ENCODE measurements around the gene NPDC1. TPM values are rescaled to one million over a fixed set of nuclear protein-coding genes. Genes with fewer than 3 reads are reported as not detected.

NPDC1 gene
- total RNA-seq, 4 donors from 2014 or later: 45.3 to 119 (median 91.5) TPM

DNA sequence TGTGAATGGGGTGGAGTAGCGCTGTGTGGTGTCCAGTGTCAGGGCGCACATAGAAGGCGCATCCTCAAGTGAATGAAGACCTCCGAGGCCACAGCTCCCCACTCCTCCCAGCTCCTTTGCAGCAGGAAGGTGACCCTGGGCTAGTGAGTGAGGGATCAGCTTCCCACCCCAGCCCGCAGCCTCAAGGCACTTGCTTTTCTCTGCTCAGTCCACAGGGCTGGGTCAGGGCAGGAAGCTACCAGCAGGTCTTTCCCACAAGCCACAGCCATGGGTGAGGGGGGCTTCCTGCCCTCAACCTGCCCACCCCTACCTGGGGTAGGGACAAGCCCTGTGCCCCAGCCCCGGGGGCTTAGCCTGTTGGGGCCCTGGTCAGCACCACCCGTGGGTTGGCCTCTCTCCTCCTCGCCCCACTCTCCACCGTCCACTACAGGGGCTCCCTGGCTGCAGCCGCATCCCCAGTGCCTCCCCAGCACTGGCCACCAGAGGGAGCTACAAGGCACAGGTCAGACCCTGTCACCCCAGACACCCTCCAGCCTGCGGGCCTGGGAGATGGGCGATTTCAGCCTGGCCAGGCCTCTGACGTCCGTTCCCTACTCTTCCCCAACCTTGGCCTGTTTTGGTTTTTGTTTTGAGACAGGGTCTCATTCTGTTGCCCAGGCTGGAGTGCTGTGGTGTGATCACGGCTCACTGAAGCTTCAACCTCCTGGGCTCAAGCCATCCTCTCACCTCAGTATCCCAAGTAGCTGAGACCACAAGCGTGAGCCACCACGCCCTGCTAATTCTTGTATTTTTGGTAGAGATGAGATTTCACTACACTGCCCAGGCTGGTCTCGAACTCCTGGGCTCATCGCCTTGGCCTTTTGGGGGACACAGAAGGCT is 16.7 kb downstream of the NPDC1 start:
- intact Hi-C loops (cut with DNase I): no loop called here
- Histone ChIP-seq H3K36me3 (no peaks in the 10 kb centered on the region), H3K4me1 (peaks cover 24 to 46% (median 41%) of the 10 kb centered on the region in 4 donors), H3K27ac (replicated peaks in 1 of 4) (peak overlapping the region in 2 of 4 donors; percentile 15 to 68), H3K27me3 (peaks cover 0 to under 1% (median 0%) of the 10 kb centered on the region in 4 donors), H3K9me3 (no peaks in the 10 kb centered on the region), H3K4me3 (peak overlapping the region; percentile 61 to 66 (median 62))
- TF ChIP-seq EP300 (IDR thresholded peaks at IDR 0.05) (no peak), POLR2AphosphoS5 (IDR thresholded peaks at IDR 0.05) (peak in 1 of 2 donors; percentile 34)
- TF ChIP-seq, protein P1, sequence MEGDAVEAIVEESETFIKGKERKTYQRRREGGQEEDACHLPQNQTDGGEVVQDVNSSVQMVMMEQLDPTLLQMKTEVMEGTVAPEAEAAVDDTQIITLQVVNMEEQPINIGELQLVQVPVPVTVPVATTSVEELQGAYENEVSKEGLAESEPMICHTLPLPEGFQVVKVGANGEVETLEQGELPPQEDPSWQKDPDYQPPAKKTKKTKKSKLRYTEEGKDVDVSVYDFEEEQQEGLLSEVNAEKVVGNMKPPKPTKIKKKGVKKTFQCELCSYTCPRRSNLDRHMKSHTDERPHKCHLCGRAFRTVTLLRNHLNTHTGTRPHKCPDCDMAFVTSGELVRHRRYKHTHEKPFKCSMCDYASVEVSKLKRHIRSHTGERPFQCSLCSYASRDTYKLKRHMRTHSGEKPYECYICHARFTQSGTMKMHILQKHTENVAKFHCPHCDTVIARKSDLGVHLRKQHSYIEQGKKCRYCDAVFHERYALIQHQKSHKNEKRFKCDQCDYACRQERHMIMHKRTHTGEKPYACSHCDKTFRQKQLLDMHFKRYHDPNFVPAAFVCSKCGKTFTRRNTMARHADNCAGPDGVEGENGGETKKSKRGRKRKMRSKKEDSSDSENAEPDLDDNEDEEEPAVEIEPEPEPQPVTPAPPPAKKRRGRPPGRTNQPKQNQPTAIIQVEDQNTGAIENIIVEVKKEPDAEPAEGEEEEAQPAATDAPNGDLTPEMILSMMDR (IDR thresholded peaks at IDR 0.05): peak in 2 of 3 experiments; percentile 82 to 84
- no peak for DNase-seq (ENCODE audit: extremely low spot score)
- WGBS: 28% methylated on average over 17 of the region's 19 CpGs

DNA sequence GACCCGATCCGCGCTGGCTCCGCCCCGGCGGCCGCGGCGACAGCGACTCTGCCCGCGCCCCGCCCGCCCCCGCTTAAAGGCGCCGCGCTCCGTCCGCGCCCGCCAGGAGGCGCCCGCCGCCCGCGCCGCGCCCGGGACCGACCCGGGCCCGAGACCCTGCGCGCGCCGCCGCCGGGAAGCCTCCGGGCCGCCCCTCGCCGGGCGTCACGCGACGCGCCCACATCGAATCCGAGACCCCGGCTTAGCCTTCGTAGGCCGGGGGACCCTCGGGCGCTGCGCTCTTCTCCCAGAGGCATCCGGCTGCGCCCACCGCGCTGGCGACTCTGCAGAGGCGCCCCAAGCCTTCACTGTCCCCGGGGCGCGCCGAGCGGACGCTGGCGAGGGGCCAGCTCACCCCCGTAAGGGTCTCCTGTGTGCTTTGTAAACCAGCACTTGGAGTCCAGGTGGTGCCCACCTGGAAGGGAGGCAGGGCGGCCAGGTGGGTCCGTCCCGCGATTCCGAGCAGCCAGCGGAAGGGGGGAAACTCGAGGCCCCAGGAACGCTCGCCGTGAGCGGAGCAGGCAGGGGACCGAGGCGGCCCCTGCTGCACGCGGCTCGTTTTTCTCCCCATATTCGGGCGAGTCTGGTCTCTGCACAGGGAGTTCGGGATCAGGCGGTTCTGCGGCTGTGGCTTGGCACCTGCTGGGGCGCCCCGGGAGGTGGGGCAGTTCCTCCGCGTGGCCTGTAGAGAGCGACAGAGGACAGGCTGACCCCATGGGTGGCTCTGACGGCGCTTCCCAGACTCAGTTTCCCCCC is 17.5 kb downstream of the NPDC1 start:
- Histone ChIP-seq H3K36me3 (peaks cover 0 to 5% (median 0%) of the 10 kb centered on the region in 4 donors), H3K4me3 (peak overlapping the region; percentile 61 to 66 (median 62)), H3K27ac (replicated peaks in 1 of 4) (peak overlapping the region in 3 of 4 donors; percentile 58 to 68 (median 59)), H3K27me3 (no peaks in the 10 kb centered on the region), H3K9me3 (no peaks in the 10 kb centered on the region), H3K4me1 (peaks cover 24 to 46% (median 40%) of the 10 kb centered on the region in 4 donors)
- intact Hi-C loops (cut with DNase I): no loop called here
- TF ChIP-seq POLR2AphosphoS5 (IDR thresholded peaks at IDR 0.05): no peak
- TF ChIP-seq, protein P1 (IDR thresholded peaks at IDR 0.05): peak in 2 of 3 experiments; percentile 18 to 26
- no CpG with 5 or more reads among the region's 98 CpGs for WGBS
- DNase-seq (ENCODE audit: extremely low spot score): no peak

DNA sequence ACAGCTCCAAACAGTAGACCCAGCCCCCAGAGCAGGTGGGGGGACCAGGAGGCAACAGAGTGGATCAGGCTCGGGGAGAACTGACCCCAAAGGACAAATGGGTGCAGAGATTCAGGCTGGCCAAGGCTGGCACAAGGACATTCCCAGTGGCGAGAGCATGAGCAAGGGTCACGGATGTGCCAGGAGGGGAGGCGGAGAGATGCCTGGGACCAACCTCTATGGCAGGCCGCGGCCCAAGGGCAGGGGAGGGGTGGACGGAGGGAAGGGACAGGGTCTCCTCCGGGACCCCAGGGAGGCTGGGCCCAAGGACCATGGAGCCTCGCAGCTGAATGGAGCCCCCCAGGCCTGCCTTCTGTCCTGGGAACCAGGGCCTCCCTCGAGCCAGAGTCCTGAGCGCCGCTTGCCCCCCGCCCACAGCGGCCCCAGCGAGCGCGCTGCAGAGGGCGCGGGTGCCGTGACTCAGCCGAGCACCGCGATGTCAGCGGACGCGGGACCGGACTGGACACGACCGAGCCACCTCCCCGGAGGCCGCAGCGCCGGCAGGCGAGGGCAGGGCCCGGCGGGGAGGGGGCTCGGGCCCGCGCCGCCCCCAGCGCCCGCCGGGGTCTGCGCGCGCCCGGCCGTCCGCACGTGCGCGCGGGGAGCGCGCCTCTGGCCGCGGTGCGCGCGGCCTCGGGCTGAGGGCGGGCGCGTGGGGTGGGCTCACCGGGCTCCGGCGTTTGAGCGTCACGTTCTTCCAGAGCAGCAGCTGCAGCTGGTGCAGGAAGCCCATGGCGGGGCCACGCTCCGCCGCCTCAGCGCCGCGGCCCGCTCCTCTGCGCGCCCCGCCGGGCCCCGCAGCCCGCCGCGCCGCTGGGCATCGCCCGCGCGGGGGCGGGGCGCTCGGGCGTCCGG is 18.4 kb downstream of the NPDC1 start, which contains the start of gene ABCA2:
ABCA2 (minus strand) TSS at position 869 of the 894 bp plus-strand sequence; CDS start at position 772, 97 bp downstream.
- no peak for DNase-seq (ENCODE audit: extremely low spot score)
- Histone ChIP-seq H3K9me3 (no peaks in the 10 kb centered on the region), H3K27ac (replicated peaks in 1 of 4) (peak within 1 kb of the TSS; percentile 59 to 68 (median 67)), H3K36me3 (peaks cover 0 to 9% (median 0%) of the 10 kb centered on the region in 4 donors), H3K4me3 (peak within 1 kb of the TSS; percentile 61 to 66 (median 62)), H3K4me1 (peaks cover 24 to 46% (median 40%) of the 10 kb centered on the region in 4 donors), H3K27me3 (no peaks in the 10 kb centered on the region)
- TF ChIP-seq, protein P1 (IDR thresholded peaks at IDR 0.05): no peak
- WGBS: 17% methylated on average over 12 of the region's 95 CpGs
- intact Hi-C loops (cut with DNase I): no loop called here

DNA sequence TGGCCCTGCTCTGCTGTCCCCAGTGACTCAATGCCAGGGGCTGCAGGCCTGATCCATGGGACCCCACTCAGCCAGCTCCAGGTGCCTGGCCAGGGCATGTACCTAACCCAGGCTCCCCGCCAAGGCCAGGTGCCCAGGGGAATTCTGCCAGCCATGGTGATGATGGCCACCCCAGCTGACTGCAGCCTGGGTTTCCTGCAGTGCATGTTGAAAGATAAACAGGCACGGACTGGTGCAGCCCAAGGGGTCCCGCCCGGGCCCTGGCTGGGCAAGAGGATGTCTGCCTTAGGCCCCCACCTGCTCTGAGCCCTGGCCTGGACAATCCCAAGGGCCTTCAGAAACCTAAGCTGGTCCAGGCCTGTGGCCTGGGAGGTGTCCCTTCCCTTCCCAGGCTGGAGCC is 19.1 kb downstream of the NPDC1 start:
- TF ChIP-seq EP300 (IDR thresholded peaks at IDR 0.05) (no peak), POLR2AphosphoS5 (IDR thresholded peaks at IDR 0.05) (no peak), POLR2A (IDR thresholded peaks at IDR 0.05; ENCODE audit: low read depth) (no peak)
- TF ChIP-seq, protein P1 (IDR thresholded peaks at IDR 0.05): no peak
- Histone ChIP-seq H3K27ac (replicated peaks in 1 of 4) (peak overlapping the region; percentile 57 to 68 (median 66)), H3K36me3 (peaks cover 0 to 12% (median 0%) of the 10 kb centered on the region in 4 donors), H3K4me1 (peaks cover 24 to 46% (median 40%) of the 10 kb centered on the region in 4 donors), H3K4me3 (peak overlapping the region; percentile 59 to 66 (median 62)), H3K9me3 (no peaks in the 10 kb centered on the region), H3K27me3 (no peaks in the 10 kb centered on the region)
- intact Hi-C loops (cut with DNase I): no loop called here
- WGBS: 75% methylated on average over 3 of the region's 4 CpGs
- DNase-seq (ENCODE audit: extremely low spot score): no peak
